ENCODE results near the gene PDK4. TPM values are rescaled to one million over a fixed set of nuclear protein-coding genes. Genes with fewer than 3 reads are reported as not detected.

PDK4 gene
- total RNA-seq, 1 donor from 2014 or later, result 0.07 TPM

- no peaks in the 10 kb centered on the region for H3K36me3 Mint-ChIP-seq (ENCODE audit: low read depth)
- no peak for TF ChIP-seq CTCF (conservative IDR thresholded peaks at IDR 0.05)
- no peaks in the 10 kb centered on the region for H3K4me1 Mint-ChIP-seq
- H3K27me3 Mint-ChIP-seq (ENCODE audit: low read depth), result peaks cover 40% of the 10 kb centered on the region
- H3K27ac Mint-ChIP-seq (ENCODE audit: unreplicated experiment), result no peak overlapping the region
- H3K4me3 Mint-ChIP-seq, result no peak overlapping the region
- peaks cover 13% of the 10 kb centered on the region for H3K9me3 Mint-ChIP-seq
- no peak for DNase-seq (ENCODE audit: low read depth, low spot score)
Measured at GRCh38 chr7:95621404-95621803, 25.1 kb upstream of the PDK4 start.

GRCh38 chr7:95620631-95621030, 24.3 kb upstream of the PDK4 start:
- Mint-ChIP-seq H3K4me1 (no peaks in the 10 kb centered on the region), H3K36me3 (ENCODE audit: low read depth) (no peaks in the 10 kb centered on the region), H3K4me3 (no peak overlapping the region), H3K27me3 (ENCODE audit: low read depth) (peaks cover 40% of the 10 kb centered on the region), H3K27ac (ENCODE audit: unreplicated experiment) (no peak overlapping the region), H3K9me3 (peaks cover 13% of the 10 kb centered on the region)
- no peak for DNase-seq (ENCODE audit: low read depth, low spot score)
- TF ChIP-seq CTCF (conservative IDR thresholded peaks at IDR 0.05), result no peak

DNA sequence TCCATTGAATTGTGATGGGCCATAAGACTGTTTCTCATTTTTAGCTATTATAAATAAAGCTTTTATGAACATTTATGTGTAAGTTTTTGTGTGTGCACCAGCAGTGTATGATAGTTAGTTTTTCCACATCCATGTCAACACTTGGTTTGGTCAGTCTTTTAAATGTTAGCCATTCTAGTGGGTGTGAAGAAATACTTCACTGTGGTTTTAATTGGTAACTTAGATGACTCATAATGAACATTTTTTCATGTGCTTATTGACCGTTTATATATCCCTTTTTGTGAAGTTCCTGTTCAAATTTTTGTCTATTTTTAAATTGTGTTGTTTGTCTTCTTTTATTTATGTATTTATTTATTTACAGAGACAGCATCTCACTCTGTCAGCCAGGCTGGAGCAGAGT, 23.6 kb upstream of the PDK4 start:
- TF ChIP-seq CTCF (conservative IDR thresholded peaks at IDR 0.05), result no peak
- Mint-ChIP-seq H3K27me3 (ENCODE audit: low read depth) (peaks cover 42% of the 10 kb centered on the region), H3K27ac (ENCODE audit: unreplicated experiment) (no peak overlapping the region), H3K4me3 (no peak overlapping the region), H3K9me3 (peaks cover 20% of the 10 kb centered on the region), H3K36me3 (ENCODE audit: low read depth) (peaks cover 4% of the 10 kb centered on the region), H3K4me1 (no peaks in the 10 kb centered on the region)
- no peak for DNase-seq (ENCODE audit: low read depth, low spot score)

- DNase-seq (ENCODE audit: low read depth, low spot score), result no peak
- Mint-ChIP-seq H3K9me3 (peaks cover 23% of the 10 kb centered on the region), H3K4me1 (no peaks in the 10 kb centered on the region), H3K27ac (ENCODE audit: unreplicated experiment) (no peak overlapping the region), H3K4me3 (no peak overlapping the region), H3K36me3 (ENCODE audit: low read depth) (peaks cover 6% of the 10 kb centered on the region), H3K27me3 (ENCODE audit: low read depth) (peaks cover 42% of the 10 kb centered on the region)
- TF ChIP-seq CTCF (conservative IDR thresholded peaks at IDR 0.05), result no peak
Measured at GRCh38 chr7:95619517-95619916, 23.2 kb upstream of the PDK4 start.

DNA sequence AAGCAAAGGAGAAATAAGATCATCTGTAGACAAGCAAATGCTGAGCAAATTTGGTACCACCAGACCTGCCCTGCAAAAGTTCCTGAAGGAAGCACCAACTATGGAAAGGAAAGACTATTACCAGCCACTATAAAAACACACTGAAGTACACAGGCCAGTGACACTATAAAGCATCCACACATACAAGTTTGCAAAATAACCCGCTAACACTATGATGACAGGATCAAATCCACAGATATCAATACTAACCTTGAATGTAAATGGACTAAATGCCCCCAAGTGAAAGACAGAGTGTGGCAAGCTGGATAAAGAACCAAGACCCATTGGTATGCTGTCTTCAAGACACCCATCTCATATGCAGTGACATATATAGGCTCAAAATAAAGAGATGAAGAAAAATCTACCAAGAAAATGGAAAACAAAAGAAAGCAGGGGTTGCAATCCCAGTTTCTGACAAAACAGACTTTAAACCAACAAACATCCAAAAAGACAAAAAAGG, 18.2 kb upstream of the PDK4 start:
- Mint-ChIP-seq H3K4me3 (no peak overlapping the region), H3K9me3 (peaks cover 36% of the 10 kb centered on the region), H3K36me3 (ENCODE audit: low read depth) (peaks cover 15% of the 10 kb centered on the region), H3K4me1 (peaks cover 21% of the 10 kb centered on the region), H3K27me3 (ENCODE audit: low read depth) (peaks cover 25% of the 10 kb centered on the region), H3K27ac (ENCODE audit: unreplicated experiment) (no peak overlapping the region)
- no peak for DNase-seq (ENCODE audit: low read depth, low spot score)
- no peak for TF ChIP-seq CTCF (conservative IDR thresholded peaks at IDR 0.05)

DNA sequence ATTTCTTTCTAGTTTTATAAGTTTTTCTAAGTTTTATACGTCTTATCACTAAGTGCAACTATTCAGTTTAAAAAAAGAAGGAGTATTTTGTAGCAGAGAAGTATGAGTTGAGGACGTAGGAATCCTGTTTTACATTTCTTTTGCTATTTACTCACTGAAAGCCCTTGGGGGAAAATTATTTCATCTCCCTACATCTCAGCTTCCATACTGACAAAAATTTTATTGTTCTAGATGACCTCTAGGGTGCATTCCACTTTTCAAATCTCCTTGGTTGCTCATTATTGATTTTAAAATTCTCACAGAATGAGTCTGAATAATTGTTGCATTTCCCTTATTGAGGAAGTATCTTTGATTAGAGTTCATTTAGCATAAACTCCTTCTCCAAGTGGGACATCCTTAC, 14.9 kb upstream of the PDK4 start:
- peaks cover 24% of the 10 kb centered on the region for H3K9me3 Mint-ChIP-seq
- H3K4me3 Mint-ChIP-seq, result no peak overlapping the region
- peaks cover 47% of the 10 kb centered on the region for H3K4me1 Mint-ChIP-seq
- peaks cover 17% of the 10 kb centered on the region for H3K27me3 Mint-ChIP-seq (ENCODE audit: low read depth)
- TF ChIP-seq CTCF (conservative IDR thresholded peaks at IDR 0.05), result no peak
- no peak for DNase-seq (ENCODE audit: low read depth, low spot score)
- no peak overlapping the region for H3K27ac Mint-ChIP-seq (ENCODE audit: unreplicated experiment)
- H3K36me3 Mint-ChIP-seq (ENCODE audit: low read depth), result peaks cover 15% of the 10 kb centered on the region

Measured in neural crest cell (in vitro differentiated cells).